ENCODE data around the gene HELLS.

The HELLS gene

GRCh38 chr10:94641480-94641879 lies 95.9 kb downstream of the HELLS start:
- Histone ChIP-seq H3K4me1 (ENCODE audit: insufficient read depth, low read length) (no peaks in the 10 kb centered on the region), H3K27me3 (ENCODE audit: insufficient read depth, low read length) (no peaks in the 10 kb centered on the region), H3K9me3 (ENCODE audit: insufficient read depth, low read depth, low read length) (peaks cover 17% of the 10 kb centered on the region; the same call in 1 of the 2 replicates), H3K9ac (ENCODE audit: low read depth, low read length) (no peak overlapping the region), H3K36me3 (ENCODE audit: insufficient read depth, low read depth, low read length) (no peaks in the 10 kb centered on the region), H3K27ac (ENCODE audit: low read length) (no peak overlapping the region), H3K4me3 (ENCODE audit: low read length) (no peak overlapping the region)

GRCh38 chr10:94644352-94644751 lies 98.8 kb downstream of the HELLS start:
- H3K4me1 ChIP-seq (ENCODE audit: insufficient read depth, low read length), result no peaks in the 10 kb centered on the region
- H3K27me3 ChIP-seq (ENCODE audit: insufficient read depth, low read length), result no peaks in the 10 kb centered on the region
- H3K9ac ChIP-seq (ENCODE audit: low read depth, low read length), result no peak overlapping the region
- no peaks in the 10 kb centered on the region for H3K36me3 ChIP-seq (ENCODE audit: insufficient read depth, low read depth, low read length)
- no peak overlapping the region for H3K27ac ChIP-seq (ENCODE audit: low read length)
- H3K4me3 ChIP-seq (ENCODE audit: low read length), result no peak overlapping the region
- H3K9me3 ChIP-seq (ENCODE audit: insufficient read depth, low read depth, low read length), result no peaks in the 10 kb centered on the region; the same call in 1 of the 2 replicates

- Histone ChIP-seq H3K36me3 (ENCODE audit: insufficient read depth, low read depth, low read length) (no peaks in the 10 kb centered on the region), H3K4me3 (ENCODE audit: low read length) (no peak overlapping the region), H3K27ac (ENCODE audit: low read length) (no peak overlapping the region), H3K9me3 (ENCODE audit: insufficient read depth, low read depth, low read length) (no peaks in the 10 kb centered on the region), H3K27me3 (ENCODE audit: insufficient read depth, low read length) (no peaks in the 10 kb centered on the region), H3K9ac (ENCODE audit: low read depth, low read length) (no peak overlapping the region), H3K4me1 (ENCODE audit: insufficient read depth, low read length) (no peaks in the 10 kb centered on the region)
Observed at GRCh38 chr10:94645285-94645684, 99.7 kb downstream of the HELLS start.

Measured in iPS-20b (cell line).